DND-41 (cell line): ENCODE measurements around the gene DCBLD2.

ENCODE experiments used
- ATAC-seq: fragments of 200-7000 bp; cut with Tn5 transposase; 3 replicates; pipeline ENCODE4 v1.9.1; 2021; ENCODE audit warnings: low read depth; ENCODE audit not compliant: insufficient read depth
- DNase-seq: peaks from one replicate; pipeline ENCODE4 v3.0.0-alpha.2; 2020
- H2AFZ ChIP-seq: 2 replicates; pipeline ENCODE4 v1.6.0; 2012; ENCODE audit warnings: low read depth, low read length
- H3K27ac ChIP-seq: 2 replicates; pipeline ENCODE4 v1.5.1; 2012; ENCODE audit warnings: low read length, inconsistent platforms
- H3K27me3 ChIP-seq: fragments of 200-600 bp; sonication (generic); 2 replicates; pipeline ENCODE4 v1.6.0; 2012; ENCODE audit warnings: low read length, mild to moderate bottlenecking, inconsistent platforms; ENCODE audit not compliant: insufficient read depth, poor library complexity
- H3K36me3 ChIP-seq: 2 replicates; pipeline ENCODE4 v1.5.1; 2012; ENCODE audit warnings: low read length, inconsistent platforms; ENCODE audit not compliant: insufficient read depth
- H3K4me1 ChIP-seq: 2 replicates; pipeline ENCODE4 v1.5.1; 2012; ENCODE audit warnings: mild to moderate bottlenecking, low read length; ENCODE audit not compliant: insufficient read depth
- H3K4me2 ChIP-seq: 2 replicates; pipeline ENCODE4 v1.6.0; 2012; ENCODE audit warnings: mild to moderate bottlenecking, moderate library complexity, low read length, inconsistent platforms; ENCODE audit not compliant: insufficient read depth
- H3K4me3 ChIP-seq, 2 experiments: fragments of 200-600 bp in 1 of 2; shearing (Covaris generic) in 1 of 2; 2 replicates each; pipeline ENCODE4 v1.5.1; 2012 to 2016; ENCODE audit warnings: inconsistent platforms in 2 of 2, low read length in 2 of 2, mild to moderate bottlenecking in 2 of 2, low read depth in 1 of 2, moderate library complexity in 1 of 2
- H3K79me2 ChIP-seq: 2 replicates; pipeline ENCODE4 v1.6.0; 2012; ENCODE audit warnings: low read length, inconsistent platforms; ENCODE audit not compliant: insufficient read depth
- H3K9ac ChIP-seq: 2 replicates; pipeline ENCODE4 v1.6.0; 2012; ENCODE audit warnings: low read depth, mild to moderate bottlenecking, inconsistent platforms, low read length, moderate library complexity
- H3K9me3 ChIP-seq: 2 replicates; pipeline ENCODE4 v1.5.1; 2012; ENCODE audit warnings: low read length, moderate library complexity, mild to moderate bottlenecking, inconsistent platforms; ENCODE audit not compliant: insufficient read depth, severe bottlenecking
- H4K20me1 ChIP-seq: 2 replicates; pipeline ENCODE4 v1.6.0; 2012; ENCODE audit warnings: low read length; ENCODE audit not compliant: insufficient read depth
- EZH2 ChIP-seq: IDR thresholded peaks from 3 replicates; pipeline ENCODE4 v1.6.1; 2012; ENCODE audit warnings: borderline replicate concordance, low read depth, mild to moderate bottlenecking, moderate library complexity, low read length, inconsistent platforms; ENCODE audit not compliant: severe bottlenecking
- TF ChIP-seq, protein P1 (sequence below): IDR thresholded peaks from 2 replicates; pipeline ENCODE4 v1.5.1; 2012; ENCODE audit warnings: borderline replicate concordance, low read length, moderate library complexity, mild to moderate bottlenecking; ENCODE audit not compliant: poor library complexity, severe bottlenecking; ENCODE audit errors: extremely low read depth

DCBLD2 gene

DNA sequence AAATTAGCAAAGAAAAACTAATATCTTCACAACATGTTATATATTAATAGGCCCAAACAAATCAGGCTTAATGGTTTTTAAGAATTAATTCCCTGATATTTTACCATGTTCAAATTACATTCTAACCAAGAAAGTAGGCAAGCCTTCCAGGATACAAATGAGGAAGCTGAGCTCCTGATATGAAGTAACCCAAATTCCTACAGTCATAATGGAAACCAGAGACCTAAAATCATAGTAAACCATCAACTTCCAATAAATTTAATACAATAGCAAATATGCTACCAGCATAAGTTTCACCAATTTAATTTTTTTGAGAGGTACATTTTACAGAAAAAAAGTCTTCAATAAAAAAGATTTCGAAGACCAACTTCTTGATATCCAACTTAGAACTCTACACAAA lies 3.8 kb downstream of the DCBLD2 start:
- TF ChIP-seq EZH2, result no peak
- TF ChIP-seq, protein P1, sequence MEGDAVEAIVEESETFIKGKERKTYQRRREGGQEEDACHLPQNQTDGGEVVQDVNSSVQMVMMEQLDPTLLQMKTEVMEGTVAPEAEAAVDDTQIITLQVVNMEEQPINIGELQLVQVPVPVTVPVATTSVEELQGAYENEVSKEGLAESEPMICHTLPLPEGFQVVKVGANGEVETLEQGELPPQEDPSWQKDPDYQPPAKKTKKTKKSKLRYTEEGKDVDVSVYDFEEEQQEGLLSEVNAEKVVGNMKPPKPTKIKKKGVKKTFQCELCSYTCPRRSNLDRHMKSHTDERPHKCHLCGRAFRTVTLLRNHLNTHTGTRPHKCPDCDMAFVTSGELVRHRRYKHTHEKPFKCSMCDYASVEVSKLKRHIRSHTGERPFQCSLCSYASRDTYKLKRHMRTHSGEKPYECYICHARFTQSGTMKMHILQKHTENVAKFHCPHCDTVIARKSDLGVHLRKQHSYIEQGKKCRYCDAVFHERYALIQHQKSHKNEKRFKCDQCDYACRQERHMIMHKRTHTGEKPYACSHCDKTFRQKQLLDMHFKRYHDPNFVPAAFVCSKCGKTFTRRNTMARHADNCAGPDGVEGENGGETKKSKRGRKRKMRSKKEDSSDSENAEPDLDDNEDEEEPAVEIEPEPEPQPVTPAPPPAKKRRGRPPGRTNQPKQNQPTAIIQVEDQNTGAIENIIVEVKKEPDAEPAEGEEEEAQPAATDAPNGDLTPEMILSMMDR, result no peak
- H3K79me2 ChIP-seq, result peaks cover 57% of the 10 kb centered on the region
- H3K36me3 ChIP-seq, result no peaks in the 10 kb centered on the region; the same call in 1 of the 2 replicates

GRCh38 chr3:98894791-98895576 lies 6.5 kb downstream of the DCBLD2 start:
- TF ChIP-seq, protein P1, result no peak
- TF ChIP-seq EZH2, result no peak
- Histone ChIP-seq H3K4me3 (no peak overlapping the region), H3K4me1 (peaks cover 12% of the 10 kb centered on the region), H4K20me1 (peaks cover 31% of the 10 kb centered on the region), H3K4me2 (no peak overlapping the region), H3K9me3 (no peaks in the 10 kb centered on the region), H3K9ac (no peak overlapping the region), H3K27me3 (no peaks in the 10 kb centered on the region), H3K27ac (no peak overlapping the region), H3K79me2 (peaks cover 50% of the 10 kb centered on the region), H3K36me3 (no peaks in the 10 kb centered on the region), H2AFZ (no peak overlapping the region)
- DNase-seq (no peak), ATAC-seq (no peak)

More for the DNA sequence above, 3.8 kb downstream of the DCBLD2 start:
- Histone ChIP-seq H3K27me3 (no peaks in the 10 kb centered on the region), H3K4me1 (peaks cover 27% of the 10 kb centered on the region), H3K27ac (no peak overlapping the region), H4K20me1 (peaks cover 21% of the 10 kb centered on the region), H3K4me2 (peak overlapping the region; percentile 38; the same call in 1 of the 2 replicates), H2AFZ (no peak overlapping the region), H3K9me3 (no peaks in the 10 kb centered on the region), H3K9ac (no peak overlapping the region), H3K4me3 (no peak overlapping the region)
- ATAC-seq, result no peak
- DNase-seq, result no peak

GRCh38 chr3:98893740-98894139 lies 7.8 kb downstream of the DCBLD2 start:
- H3K27ac ChIP-seq, result no peak overlapping the region
- peaks cover 48% of the 10 kb centered on the region for H3K79me2 ChIP-seq
- no peak for TF ChIP-seq EZH2
- TF ChIP-seq, protein P1, result no peak
- H3K9ac ChIP-seq, result no peak overlapping the region
- H3K27me3 ChIP-seq, result no peaks in the 10 kb centered on the region
- H3K4me3 ChIP-seq, result no peak overlapping the region
- no peak overlapping the region for H2AFZ ChIP-seq
- peaks cover 4% of the 10 kb centered on the region; the same call in 1 of the 2 replicates for H3K4me1 ChIP-seq
- H3K9me3 ChIP-seq, result no peaks in the 10 kb centered on the region
- no peak overlapping the region for H3K4me2 ChIP-seq
- no peaks in the 10 kb centered on the region for H3K36me3 ChIP-seq
- DNase-seq (no peak), ATAC-seq (no peak)
- H4K20me1 ChIP-seq, result peaks cover 31% of the 10 kb centered on the region
